Measurements from ENCODE around the gene MIB1.

The MIB1 gene

GRCh38 chr18:21894619-21895367 is 154.2 kb downstream of the MIB1 start:
- DNase-seq (ENCODE audit: low spot score) = no peak

DNA sequence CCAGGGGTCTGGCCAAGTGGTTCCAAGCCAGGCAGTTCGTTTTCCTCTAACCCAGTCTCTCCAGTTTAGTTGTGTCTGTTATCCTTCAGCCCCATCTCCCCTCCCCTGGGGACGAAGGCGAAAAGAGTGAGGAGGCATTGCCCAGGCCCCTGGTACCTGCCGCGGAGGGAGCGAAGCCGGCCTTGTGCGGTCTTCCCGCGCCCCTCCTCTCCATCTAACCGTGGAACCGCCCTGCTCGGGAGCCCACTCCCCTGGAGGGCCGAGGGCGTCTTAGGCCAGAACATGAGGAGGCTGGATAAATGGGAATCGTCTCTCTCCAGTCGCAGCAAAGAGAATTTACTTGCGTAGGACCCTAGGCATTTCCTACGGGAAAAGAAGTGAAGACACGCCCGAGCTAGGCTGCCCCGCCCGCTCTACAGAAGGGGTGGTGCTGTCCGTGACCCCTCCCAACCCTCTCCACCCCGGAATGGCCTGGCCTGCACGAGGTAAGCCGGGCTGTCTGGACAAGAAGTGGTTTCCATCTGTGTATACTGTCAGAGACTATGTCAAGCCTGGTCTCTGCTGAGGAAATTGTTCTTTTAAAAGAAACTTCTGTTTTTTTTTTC is 156.2 kb downstream of the MIB1 start:
- no peak for DNase-seq (ENCODE audit: low spot score)

DNA sequence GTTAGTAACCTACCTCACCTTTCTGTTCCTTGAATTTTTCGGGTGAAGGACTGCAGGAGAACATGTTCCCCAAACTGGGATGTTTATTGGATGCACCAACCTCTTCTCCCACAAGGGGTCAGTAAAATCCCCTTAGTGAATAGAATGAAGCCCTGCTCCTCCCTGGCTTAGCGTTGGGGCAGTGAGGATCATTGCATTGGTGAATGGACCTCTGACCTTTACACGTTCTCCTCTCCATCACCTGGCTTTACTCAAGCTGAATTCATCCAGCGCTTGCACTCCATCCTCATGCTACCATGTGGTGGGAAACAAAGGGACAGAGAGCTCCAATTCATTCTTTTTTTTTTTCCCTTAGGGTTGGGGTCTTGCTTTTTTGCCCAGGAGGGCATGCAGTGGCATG is 157.2 kb downstream of the MIB1 start:
- peak; percentile 48 for DNase-seq (ENCODE audit: low spot score)

DNA sequence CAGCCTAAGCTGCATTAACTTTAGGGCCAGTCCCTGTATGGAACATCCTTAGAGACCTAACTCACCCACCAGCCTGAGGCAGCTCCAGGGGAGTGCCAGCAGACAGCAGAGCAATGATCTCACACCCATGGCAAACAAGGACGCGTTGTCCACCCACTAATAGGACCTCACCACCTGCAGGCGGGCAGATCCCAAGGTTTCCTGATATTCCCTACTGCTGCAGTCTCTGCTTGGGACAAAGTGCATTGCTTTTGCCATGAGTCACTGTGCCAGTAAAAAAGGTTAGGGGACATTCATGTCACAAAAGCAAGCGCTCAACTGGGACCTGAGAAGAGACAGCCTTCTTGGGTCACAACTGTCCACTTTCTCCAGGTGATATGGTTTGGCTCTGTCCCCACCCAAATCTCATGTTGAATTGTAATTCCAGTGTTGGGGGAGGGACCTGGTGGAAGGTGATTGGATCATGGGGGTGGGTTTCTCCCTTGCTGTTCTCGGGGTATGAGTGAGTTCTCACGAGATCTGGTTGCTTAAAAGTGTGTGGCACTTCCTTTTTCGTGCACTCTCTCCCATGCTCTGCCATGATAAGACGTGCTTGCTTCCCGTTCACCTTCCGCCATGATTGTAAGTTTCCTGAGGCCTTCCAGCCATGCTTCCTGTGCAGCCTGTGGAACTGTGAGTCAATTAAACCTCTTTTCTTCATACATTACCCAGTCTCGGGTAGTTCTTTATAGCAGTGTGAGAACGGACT is 160.2 kb downstream of the MIB1 start:
- no peak for DNase-seq (ENCODE audit: low spot score)

GRCh38 chr18:21901423-21901945 is 160.9 kb downstream of the MIB1 start:
- no peak for DNase-seq (ENCODE audit: low spot score)

DNA sequence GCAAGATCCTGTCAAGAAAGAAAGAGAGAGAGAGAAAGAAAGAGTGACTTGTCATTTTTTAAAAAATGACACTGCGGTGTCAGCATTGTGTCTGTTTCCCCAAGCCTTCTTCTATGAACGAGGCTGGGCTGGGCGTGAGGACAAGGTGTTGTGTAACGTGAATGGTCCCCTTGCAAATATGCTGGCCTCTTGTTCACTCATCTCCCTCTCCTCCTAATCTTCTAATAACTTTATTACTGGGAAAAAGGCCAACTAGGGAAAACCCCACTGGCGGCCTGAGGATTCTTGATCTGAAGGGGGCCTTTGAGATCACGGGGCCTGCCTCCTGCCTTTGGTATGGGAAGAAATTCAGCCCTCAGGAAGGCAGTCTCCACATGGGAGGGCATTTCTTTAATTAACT is 163.1 kb downstream of the MIB1 start:
- no peak for DNase-seq (ENCODE audit: low spot score)

DNA sequence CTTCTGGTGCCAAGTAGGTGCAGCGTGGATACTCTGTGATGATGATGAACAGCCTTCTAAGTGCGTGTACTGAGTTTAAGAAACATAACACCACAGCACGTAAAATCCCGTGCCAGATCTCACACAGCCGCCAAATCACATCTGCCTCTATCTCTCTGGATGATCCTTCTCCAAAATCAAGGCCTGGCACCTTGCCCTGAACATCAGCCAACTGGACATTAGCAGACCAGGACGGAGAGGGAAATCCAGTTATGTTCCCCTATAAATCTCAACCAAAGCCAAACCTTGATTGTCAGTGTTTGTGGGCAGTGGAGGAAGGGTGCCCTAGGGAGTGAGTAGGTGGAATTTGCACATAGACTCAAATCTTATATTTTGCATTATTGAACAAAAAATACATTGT is 164.3 kb downstream of the MIB1 start:
- no peak for DNase-seq (ENCODE audit: low spot score)

- no peak for DNase-seq (ENCODE audit: low spot score)
Measured at GRCh38 chr18:21907451-21907850, 166.9 kb downstream of the MIB1 start.

- DNase-seq (ENCODE audit: low spot score) = no peak
Measured at GRCh38 chr18:21908711-21909110, 168.1 kb downstream of the MIB1 start.

DNA sequence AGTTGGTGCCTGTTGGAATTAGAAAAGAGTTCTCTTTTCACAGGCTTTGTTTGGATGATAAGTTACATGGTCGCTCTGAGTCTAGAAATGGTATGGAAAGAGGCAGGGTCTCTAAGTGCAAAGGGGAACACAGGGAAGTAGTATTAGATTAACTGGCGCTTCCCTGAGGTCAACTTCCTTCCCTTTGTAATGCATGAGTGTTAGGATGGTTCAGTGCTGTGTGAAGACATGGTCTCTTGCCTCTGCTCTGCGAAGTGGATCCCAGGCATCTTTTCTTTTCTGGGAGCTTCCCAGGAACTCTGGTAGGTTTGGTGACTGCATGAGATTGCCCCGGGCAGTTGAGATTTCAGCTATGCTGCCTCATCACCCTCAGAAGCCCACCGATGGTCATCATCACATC is 170.3 kb downstream of the MIB1 start:
- DNase-seq (ENCODE audit: low spot score) = no peak

DNA sequence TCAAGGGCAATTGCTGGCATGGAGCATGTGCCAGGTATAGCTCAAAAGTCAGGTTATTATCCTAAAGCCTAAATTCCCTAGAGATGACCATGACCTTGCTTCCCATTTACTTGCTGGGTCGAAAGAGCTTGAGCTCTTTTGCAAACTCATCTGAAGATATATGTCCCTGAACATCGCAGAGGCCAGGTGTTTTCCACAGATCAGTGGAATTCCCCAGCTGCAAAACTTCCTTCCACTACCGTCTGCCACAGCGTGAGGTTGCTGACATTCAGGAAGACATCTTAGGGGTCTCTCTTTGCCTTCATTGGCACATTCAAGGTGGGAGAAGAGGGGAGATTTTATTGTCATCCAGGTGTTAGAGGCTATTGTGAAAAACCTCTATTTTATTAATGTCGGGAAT is 171.0 kb downstream of the MIB1 start:
- DNase-seq (ENCODE audit: low spot score) = no peak

GRCh38 chr18:21912339-21913239 is 172.0 kb downstream of the MIB1 start:
- DNase-seq (ENCODE audit: low spot score) = no peak

DNA sequence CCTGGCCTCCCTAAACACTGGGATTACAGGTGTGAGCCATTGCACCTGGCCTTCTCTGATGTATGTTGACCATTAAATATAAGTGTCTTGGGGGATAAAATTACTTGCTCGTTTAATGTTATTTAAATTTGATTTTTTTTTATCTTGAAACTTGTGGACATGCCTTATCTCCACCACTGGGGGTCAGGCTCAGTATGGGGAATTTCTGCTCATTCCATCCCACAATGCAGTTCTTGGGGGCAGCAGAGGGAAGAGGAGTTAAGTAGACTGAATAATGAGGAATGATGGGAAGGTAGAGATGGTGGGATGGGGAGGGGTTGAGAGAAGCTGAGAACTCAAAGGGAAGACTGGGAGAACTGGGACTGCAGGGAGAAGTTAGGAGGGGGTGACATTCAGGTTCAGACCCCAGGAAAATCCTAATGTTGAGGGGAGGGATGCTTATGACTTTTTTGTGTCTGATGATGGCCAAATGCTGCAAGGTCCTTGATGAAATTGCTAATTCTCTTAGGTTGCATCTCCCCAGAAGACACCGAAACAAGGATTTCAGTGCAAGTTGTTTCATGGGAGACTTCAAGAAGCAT is 174.2 kb downstream of the MIB1 start:
- peak; percentile 35 for DNase-seq (ENCODE audit: low spot score)

DNA sequence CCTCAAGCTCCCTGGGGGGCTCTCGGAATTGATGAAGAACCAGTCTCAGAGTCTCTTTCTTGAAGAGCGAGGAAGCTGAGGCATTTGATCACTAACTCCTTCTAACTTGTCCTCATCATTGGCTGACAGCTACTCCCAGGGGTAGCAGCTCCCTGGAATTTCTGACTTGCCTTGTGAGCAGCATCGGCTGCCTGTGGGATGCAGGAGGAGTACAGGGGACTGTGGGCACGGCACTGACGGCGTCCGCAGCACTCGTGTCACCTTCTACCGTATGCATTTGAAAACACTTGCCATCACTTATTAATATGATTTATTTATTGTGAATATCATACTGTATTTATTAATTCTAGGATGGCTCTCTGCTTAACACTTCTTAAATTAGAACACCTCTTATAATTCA is 175.0 kb downstream of the MIB1 start:
- DNase-seq (ENCODE audit: low spot score) = no peak

DNA sequence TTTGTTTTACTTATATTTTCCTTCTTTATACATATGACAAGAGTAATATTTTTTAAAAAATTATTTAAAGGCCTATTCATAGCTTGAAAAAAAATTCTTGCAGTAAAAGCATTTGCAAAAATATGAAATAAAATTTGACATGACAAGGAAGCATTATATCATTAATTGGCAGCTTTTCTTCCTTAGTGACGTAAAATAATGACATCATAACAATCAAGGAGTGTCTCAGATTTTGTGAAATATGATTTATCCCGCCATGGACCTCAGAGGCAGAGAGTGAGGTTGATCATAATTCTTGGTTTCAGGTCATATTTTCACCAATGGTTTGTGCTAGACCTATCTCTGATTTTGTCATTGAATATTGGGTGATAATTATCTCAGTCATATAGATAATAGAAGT is 176.0 kb downstream of the MIB1 start:
- no peak for DNase-seq (ENCODE audit: low spot score)

GRCh38 chr18:21918693-21919092 is 178.1 kb downstream of the MIB1 start:
- no peak for DNase-seq (ENCODE audit: low spot score)
